RCC 7860 (cell line): ENCODE measurements around the gene FAM3B.

ENCODE experiments used
- DNase-seq: peaks from one replicate; pipeline ENCODE4 v3.0.0-alpha.2; 2015; ENCODE audit warnings: low spot score
- FAIRE-seq: peaks from 2 replicates; lab custom pipeline; 2012; peaks lifted over from hg19 to GRCh38; lab: Jason Lieb, UNC

FAM3B gene

DNA sequence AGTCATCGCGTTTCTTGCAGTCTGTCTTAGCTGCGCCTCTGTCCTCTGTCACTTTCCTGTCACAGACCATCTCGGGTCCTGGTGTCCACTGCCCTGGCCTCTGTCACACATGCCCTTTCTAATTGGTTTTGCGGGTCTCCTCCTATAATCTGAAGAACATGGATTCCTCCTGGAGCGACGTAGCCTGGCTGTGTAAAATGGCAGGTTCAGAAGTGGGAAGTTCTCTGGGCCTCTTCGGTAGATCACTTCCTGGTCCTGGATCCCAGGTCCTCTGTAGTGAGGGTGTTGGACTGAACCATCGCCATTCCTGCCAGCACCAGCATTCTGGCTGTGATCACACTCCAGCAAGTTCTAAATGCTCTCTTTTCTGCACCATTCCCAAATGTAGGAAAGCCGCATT lies 857 bp downstream of the FAM3B start:
- FAIRE-seq: no peak
- DNase-seq: no peak

GRCh38 chr21:41318218-41318617 lies 1.6 kb downstream of the FAM3B start:
- DNase-seq: no peak
- FAIRE-seq: no peak

DNA sequence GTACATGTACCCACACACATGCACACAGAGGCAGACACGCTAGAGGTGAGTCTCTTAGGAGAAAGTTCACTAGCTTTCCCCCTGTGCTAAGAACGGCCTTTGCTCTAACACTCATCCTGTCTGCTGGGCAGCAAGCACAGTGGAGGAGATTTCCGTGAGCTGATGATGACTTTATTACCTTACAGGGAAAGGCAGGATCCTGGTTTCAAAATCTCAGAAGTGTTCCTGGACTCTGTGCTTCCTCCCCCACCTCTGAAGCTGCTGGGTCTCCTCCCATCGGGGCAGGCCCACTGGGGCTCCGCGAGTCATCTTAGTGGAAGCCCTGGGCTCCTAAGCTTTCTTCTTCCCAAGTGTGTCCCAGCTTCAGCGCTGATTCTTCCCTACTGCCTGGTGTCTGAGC lies 2.7 kb downstream of the FAM3B start:
- no peak for FAIRE-seq
- DNase-seq: no peak

- no peak for FAIRE-seq
- DNase-seq: no peak
Measured at GRCh38 chr21:41321211-41321907, 4.8 kb downstream of the FAM3B start.

GRCh38 chr21:41321908-41322495 lies 5.4 kb downstream of the FAM3B start:
- FAIRE-seq (no peak), DNase-seq (no peak)

DNA sequence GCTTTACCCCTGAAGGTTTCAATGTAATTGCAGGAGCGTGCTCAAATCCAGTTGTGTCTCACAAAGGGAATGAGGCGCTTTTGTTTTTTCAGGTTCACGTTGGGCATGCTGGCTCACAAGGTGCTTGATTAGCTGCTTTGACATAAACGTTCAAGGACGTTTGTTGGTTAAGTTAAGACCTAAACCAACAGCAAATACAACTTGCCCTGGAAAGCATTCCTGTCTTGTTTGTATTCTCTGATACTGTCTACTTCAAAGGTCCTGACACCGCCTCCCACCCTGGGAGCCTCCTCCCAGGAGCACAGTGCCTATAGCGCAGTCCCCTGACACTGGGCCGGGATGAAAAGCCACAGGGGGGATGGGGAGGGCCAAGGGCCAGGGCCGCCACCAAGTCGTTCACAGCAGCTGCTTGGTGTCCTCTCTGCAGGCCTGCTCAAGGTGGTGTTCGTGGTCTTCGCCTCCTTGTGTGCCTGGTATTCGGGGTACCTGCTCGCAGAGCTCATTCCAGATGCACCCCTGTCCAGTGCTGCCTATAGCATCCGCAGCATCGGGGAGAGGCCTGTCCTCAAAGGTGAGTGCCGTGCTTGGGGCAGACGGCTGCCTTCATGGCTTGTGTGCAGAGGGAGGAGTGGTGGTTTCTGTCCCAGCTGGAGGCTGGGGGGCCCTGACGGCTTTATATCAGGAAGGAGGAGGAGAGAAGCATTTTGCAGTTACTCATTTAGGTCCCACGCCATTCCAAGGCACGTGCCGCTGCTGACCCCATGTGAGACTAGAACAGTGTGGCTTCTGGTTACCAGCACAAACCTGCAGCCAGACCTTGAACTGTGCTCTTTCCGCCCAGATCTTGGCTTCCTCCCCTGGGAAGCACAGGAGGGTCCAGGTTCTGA lies 6.1 kb downstream of the FAM3B start:
- DNase-seq (no peak), FAIRE-seq (no peak)

DNA sequence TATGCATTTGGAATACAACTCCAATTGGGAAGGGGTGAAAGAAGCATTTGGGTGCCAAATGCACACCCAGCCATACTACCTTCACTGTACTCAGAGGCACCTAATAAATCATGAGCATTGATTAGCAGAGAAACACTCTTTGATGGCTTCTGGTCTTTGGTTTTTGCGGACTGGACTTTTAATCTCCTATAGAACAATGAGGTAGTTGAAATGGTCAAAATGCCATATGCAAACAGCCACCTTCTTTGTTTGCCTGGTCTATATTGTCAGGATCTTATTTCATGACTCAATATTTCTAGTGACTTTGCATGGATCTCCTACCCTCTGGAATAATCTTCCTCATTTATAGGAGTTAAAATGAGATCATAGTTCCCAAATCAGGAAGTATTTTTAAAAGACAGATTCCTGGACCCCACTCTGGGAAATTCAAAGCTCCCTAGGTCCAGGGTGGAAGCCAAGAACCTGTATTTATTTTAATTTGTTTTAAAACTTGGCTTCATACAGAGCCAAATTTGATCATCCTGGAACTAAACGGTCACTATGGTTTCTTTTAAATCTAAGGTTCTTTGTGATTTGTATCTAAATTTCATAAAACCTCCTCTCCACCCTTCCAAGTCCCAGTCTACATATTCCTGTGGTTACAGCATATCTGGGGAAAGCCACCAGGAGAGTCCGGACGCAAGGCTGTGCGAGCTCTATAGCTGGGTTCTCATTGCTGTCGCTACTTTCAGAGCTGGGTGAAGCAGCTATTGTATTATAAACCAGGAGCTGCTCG lies 8.7 kb downstream of the FAM3B start:
- DNase-seq: no peak
- no peak for FAIRE-seq

GRCh38 chr21:41326414-41327080 lies 9.9 kb downstream of the FAM3B start:
- FAIRE-seq: no peak
- DNase-seq: no peak

- DNase-seq (no peak), FAIRE-seq (no peak)
Measured at GRCh38 chr21:41327753-41328152, 11.2 kb downstream of the FAM3B start.

DNA sequence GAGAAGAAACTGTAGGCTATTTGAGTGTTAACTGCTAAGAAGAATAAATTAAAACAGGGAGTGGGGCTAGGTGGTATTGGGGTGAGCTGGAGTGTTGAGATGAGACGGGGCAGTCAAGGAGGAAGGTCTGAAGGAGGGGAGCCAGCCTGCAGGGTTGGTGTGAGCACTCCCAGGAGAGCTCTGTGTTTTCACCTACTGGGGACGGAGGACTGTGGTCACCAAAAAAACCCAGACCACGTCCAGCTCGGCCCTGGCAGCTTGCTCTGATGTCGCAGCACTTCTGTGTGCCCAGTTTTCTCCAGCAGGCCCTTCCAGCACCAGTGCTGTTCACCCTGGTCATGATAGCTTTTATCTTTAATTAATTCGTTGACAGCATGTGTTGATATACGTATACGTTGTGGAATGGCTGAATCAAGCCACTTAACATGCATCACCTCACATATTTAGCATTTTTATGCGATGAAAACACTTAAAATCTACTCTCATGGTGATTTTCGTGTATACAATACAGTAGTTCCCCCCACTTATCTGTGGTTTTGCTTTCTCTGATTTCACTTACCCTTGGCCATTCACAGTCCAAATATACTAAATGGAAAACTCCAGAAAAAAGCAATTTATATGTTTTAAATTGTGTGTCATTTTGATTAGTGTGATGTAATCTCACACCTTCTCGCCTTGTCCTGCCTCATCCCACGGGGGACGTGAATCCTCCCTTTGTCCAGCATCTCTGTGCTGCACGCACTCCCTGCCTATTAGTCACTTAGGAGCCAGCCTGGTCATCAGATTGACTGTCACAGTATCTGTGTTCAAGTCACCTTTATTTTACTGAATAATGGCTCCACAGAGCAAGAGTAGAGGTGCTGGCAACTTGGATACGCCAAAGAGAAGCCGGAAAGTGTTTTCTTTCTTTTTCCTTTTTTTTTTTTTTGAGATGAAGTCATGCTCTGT lies 12.3 kb downstream of the FAM3B start:
- DNase-seq (peak; percentile 43), FAIRE-seq (no peak)

DNA sequence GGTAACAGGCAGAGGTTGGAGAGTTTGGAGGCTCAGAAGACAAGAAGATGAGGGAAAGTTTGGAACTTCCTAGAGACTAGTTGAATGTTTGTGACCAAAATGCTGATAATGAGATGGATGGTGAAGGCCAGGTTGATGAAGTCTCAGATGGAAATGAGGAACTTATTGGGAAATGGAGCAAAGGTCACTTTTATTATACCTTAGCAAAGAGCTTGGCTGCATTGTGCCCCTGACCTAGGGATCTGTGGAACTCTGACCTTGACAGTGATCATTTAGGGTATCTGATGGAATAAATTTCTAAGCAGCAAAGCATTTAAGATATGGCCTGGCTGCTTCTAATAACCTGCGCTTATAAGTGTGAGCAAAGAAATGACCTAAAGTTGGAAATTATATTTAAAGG lies 17.2 kb downstream of the FAM3B start:
- FAIRE-seq: no peak
- no peak for DNase-seq

DNA sequence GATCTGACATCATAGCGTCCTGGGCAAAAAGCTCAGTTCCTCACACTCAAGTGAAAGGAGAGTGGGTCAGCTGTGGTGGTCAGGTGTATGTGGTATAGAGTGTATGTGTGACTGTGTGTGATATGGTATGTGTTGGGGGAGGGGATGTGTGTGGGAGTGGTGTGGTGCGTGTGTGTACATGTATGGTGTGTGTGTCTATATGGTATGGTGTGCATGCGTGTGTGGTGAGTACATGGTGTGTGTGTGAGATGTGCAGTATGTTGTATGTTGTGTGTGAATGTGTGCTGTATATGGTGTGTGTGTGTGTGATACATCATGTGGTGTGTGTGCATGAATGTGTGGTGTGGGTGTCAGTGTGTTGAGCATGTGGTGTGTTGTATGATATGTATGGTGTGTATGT lies 20.9 kb downstream of the FAM3B start:
- DNase-seq: no peak
- FAIRE-seq: no peak

GRCh38 chr21:41338455-41338854 lies 21.9 kb downstream of the FAM3B start:
- no peak for FAIRE-seq
- no peak for DNase-seq

DNA sequence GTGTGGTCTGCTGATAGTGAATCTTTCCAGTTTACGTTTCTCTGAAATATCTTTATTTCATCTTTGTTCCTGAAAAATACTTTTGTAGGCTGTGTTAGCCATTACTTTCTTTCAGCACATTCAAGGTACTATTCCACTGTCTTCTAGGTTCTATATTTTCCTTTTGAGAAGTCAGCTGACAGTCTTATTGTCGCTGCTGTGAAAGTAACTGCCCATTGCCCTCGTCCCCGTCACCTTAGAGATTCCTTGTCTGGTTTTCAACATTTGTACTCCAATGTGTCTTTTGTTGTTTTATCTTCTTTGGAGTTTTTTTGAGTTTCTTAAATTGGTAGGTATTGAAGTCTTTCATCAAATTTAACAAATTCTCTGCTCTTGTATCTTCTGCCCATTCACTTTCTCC lies 25.4 kb downstream of the FAM3B start:
- DNase-seq (no peak), FAIRE-seq (no peak)

GRCh38 chr21:41344146-41344545 lies 27.5 kb downstream of the FAM3B start:
- FAIRE-seq (no peak), DNase-seq (no peak)

DNA sequence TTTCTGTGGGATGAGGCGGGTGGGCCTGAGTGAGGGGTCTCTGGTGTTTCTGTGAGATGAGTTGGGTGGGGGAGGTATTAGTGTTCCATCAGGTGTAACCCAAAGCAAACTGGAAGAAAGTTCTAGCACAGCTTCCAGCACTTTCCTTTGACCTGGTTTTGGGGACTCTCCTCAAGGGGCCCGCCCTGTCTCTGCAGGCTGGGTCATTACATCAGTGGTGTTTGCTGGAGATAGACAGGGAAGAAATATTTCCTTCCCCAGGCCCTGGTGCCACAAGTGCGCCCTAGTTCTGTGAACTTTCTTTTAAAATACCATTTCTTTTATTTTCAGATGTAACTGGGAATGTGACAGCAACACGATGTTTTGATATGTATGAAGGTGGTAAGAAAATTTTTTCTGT lies 28.8 kb downstream of the FAM3B start:
- DNase-seq (no peak), FAIRE-seq (no peak)

- DNase-seq (peak; percentile 17), FAIRE-seq (peak; percentile 59)
Measured at GRCh38 chr21:41345934-41346685, 29.5 kb downstream of the FAM3B start.

DNA sequence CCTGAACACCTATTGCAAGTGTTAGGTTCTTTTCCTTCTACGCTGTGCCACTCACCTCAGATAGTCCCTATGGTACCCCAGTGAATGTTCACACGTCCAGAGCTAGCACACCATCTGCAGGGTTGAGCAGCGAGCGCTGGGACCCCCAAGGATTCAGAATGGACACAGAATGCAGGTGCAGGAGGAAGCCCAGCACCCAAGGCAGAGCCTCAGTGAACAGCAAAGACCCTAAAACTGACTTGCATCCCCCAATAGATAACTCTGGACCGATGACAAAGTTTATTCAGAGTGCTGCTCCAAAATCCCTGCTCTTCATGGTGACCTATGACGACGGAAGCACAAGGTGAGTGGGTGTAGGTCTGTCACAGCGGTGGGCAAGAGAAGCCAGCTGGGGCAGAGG lies 30.2 kb downstream of the FAM3B start:
- FAIRE-seq (no peak), DNase-seq (no peak)

DNA sequence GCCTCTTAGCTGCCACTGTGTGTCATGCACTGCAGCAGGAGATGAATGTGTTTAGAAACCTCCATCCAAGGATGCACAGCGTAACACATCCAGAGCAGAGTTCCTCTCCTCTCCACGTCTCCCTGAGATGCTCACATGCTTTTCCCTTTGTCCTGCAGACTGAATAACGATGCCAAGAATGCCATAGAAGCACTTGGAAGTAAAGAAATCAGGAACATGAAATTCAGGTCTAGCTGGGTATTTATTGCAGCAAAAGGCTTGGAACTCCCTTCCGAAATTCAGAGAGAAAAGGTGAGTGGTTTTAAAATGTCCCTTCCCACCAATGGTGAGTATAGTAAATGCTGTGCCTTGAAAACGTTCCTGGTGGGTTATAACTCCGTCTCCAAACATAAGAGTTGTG lies 31.8 kb downstream of the FAM3B start:
- no peak for FAIRE-seq

More for the DNA sequence above, 31.8 kb downstream of the FAM3B start:
- no peak for DNase-seq
